HG02678 (cell line): Measurements from ENCODE around the gene GPRC5C.
A peak's percentile ranks its signal among the peaks of the same experiment; 100 is the strongest.
"Not testable (repeated sequence)": the region's sequence is repeated elsewhere in the genome, so short reads cannot be mapped to it uniquely, and the experiment has no call there.

Experiments used
- ATAC-seq: cut with Tn5 transposase; IDR thresholded peaks from one replicate; pipeline ENCODE4 v1.9.1; 2021; ENCODE audit warnings: mild to moderate bottlenecking, moderate library complexity; ENCODE audit not compliant: unreplicated experiment

The GPRC5C gene

DNA sequence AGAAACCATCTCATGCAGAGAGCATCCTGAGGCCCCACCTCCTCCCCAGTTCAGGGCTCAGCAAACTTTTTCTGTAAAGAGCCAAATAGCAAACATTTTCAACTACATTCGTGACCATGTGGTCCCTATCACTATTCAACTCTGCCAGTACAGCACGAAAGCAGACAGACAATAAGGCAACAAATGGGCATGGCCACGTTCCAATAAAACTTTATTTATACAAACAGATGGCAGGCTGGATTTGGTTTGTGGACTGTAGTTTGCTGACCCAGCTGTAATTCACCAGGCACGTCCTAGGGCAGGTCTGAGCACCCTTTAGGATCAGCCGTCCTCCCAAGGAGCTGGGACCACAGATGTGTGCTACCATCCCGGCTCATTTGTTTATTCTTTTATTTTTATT is 27.1 kb upstream of the GPRC5C start:
- no peak for ATAC-seq

GRCh38 chr17:74405311-74405710 is 26.6 kb upstream of the GPRC5C start:
- not testable (repeated sequence) for ATAC-seq

GRCh38 chr17:74407384-74407783 is 24.5 kb upstream of the GPRC5C start:
- ATAC-seq, result no peak

DNA sequence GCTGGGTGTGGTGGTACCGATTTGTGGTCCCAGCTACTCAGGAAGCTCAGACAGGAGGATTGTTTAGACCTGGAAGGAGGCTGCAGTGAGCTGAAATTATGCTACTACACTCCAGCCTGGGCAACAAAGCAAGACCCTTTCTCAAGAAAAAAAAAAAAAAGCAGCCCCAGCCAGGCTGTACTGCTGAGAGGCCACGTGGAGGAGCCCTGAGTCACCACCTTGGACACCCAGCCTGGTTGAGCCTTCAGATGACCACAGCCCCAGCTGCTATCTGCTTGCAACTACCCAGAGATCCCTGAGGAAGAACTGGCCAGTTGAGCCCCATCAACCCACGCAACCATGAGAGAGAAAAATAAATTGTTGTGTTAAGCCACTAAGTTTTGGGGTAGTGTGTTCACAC is 23.6 kb upstream of the GPRC5C start:
- ATAC-seq, result no peak

DNA sequence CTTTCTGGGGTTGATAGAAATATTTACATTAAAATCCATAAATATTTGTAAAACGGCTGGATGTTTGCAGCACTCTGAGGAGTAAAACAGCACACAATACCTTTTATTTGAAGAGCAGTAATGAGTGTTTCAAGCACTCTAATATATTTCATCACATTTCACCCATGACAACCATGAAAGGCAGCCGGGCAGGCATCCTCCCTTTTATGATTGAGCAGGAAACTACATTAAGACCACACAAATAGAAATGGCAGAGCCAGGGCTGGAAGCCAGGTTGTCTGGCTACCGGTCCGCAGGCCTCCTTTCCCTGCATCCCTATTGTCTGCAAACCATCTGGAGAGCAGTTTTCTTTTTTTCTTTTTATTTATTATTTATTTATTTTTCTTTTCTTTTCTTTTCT is 23.1 kb upstream of the GPRC5C start:
- no peak for ATAC-seq

GRCh38 chr17:74410001-74410443 is 21.9 kb upstream of the GPRC5C start:
- ATAC-seq, result no peak

DNA sequence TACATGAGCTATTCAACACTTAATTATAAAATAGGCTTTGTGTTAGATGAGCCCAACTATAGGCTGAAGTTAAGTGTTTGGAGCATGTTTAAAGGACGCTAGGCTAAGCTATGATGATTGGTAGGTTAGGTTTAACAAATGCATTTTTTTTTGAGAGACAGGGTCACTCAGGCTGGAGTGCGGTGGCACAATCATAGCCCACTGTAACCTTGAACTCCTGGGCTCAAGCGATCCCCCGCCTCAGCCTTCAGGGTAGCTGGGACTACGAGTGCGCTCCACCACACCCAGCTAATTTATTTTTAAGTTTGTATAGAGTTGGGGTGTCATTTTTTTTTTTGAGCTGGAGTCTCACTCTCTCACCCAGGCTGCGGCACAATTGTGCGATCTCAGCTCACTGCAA is 19.3 kb upstream of the GPRC5C start:
- ATAC-seq, result no peak

GRCh38 chr17:74413491-74413890 is 18.4 kb upstream of the GPRC5C start:
- ATAC-seq, result no peak

DNA sequence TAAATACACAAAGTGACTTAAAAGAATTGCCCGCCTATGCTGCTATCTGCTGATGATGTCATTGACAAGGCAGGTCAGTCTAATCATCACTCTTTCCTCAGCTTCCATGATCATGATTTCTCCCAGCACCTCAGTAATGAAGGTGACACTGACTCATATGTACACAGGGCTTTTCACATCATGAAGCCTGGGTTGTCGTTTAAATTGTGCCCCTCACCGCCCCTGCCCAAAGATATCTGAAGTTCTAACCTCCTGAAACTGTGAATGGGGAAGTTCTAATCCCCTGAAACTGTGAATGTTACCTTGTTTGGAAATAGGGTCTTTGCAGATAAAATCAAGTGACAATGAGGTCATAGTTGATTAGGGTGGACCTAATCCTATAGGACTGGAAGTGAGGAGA is 17.4 kb upstream of the GPRC5C start:
- no peak for ATAC-seq

- ATAC-seq, result no peak
These were observed 16.1 kb upstream of the GPRC5C start for GRCh38 chr17:74415608-74416396.

GRCh38 chr17:74417178-74418045 is 14.5 kb upstream of the GPRC5C start:
- ATAC-seq, result peak; percentile 84

- ATAC-seq, result no peak
These were observed 11.9 kb upstream of the GPRC5C start for GRCh38 chr17:74419928-74420411.

GRCh38 chr17:74424117-74424516 is 7.8 kb upstream of the GPRC5C start:
- ATAC-seq, result no peak

- ATAC-seq, result no peak
These were observed 7.2 kb upstream of the GPRC5C start for GRCh38 chr17:74424657-74425056.

- no peak for ATAC-seq
These were observed 5.3 kb upstream of the GPRC5C start for GRCh38 chr17:74426551-74427047.

DNA sequence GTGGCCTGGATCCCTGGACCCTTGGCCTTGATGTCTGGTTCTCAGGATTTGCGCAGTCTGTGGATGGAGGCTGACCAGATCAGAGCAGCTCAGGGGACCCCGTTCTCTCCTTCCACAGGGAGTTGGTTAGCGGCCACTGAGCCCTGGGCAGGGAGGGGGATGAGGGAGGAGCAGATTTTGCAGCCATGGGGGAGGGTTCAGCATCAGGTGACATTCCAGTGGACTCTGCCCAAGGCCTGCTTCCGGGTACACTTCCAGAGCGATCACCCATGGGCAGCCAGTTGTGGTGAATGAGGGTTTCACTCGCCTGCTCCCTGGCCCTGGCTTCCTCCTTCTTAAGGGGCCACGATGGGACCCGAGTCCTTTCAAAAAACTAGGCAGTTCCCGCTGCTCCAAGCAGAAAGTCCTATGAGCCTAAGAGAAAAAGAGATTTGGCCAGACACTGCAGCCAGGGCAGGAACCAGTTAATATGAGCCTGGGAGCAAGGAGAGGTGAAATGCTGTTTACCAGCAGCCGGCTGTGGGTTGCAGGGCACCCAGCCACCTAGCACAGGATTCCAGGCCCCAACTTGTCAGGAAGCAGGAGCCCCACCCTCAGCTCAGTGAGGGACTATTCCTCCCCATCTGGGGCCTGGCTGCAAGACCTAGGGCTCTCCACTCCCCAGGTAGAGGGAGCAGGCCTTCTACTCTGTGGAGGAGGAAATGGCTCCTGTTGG is 4.7 kb upstream of the GPRC5C start:
- ATAC-seq, result no peak

DNA sequence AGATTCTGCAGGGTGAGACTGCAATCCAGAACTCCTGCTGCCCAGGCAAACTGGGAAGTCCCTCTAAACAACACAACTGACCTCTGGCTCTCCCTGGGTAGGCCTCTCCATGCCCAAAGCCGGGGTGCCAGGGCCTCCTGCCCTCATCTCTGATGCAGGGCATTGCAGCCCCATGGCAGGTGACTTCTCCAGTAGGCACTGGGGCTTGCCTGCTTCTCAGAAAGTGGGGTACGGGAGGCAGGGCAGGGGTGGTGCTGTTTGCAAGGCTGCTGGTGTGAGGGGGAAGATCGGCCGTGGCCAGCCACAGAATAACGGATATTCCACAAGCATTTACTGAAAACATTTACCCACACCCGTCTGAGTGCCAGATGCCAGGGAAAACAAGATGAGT is 4.1 kb upstream of the GPRC5C start:
- ATAC-seq, result no peak

DNA sequence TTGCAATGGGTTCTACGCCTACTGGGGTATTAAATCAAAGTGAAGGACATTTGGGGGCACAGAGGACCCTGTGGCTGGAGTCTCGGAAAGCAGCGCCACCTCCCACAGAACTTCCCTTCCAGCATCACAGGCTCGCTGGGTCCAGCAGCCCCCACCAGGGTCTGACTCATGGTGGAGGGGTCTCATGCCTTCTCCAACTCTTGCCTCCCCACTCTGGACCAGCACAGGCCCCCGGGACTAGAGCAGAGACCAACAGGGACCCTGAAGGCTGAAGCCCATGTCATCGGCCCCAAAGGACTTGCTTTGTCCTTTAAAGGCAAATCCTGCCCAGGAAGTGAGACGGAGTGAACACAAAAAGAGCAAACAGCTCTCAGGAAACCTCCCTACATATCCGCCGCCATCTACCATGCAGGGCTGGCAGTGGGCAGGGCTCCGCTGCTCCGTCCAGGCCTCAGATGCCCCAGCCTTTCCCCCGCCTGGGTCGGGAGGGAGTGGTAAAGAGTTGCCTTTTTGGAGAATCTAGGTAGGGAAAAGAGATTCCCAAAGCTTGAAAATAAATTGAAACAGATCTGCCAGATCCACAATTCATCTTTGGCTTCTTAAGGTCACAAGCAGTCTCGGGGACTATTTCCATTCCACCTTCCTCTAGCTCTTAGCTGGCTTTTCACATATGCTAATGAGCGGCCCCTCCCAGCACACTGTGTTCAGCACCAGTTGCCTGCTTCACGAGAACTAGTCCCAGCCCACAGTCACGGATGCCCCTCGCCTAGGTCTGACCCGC is 2.1 kb upstream of the GPRC5C start:
- ATAC-seq, result no peak

DNA sequence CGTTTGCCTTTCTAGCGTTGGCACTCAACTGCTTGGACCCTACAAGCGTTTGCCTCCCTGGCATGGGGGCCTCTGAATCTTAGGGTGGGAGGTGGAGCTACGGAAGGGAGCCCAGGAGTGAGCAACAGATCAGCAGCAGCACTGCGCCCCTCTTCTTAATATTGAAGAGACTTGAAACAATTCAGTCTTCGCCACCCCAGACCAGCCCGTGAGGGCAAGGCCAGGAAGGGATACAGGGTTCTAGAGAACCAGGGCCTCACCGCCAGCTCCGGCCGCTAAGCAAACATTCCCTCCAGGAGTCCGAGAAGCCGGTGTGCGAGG is 1.5 kb upstream of the GPRC5C start:
- no peak for ATAC-seq
